GM21515 (cell line): Measurements from ENCODE around the gene AUH.

Source experiments
- ATAC-seq: cut with Tn5 transposase; IDR thresholded peaks from one replicate; pipeline ENCODE4 v1.9.1; 2021; ENCODE audit not compliant: unreplicated experiment

The AUH gene

GRCh38 chr9:91255327-91255726 is 106.4 kb downstream of the AUH start:
- no peak for ATAC-seq

GRCh38 chr9:91253488-91253887 is 108.2 kb downstream of the AUH start:
- ATAC-seq = no peak

DNA sequence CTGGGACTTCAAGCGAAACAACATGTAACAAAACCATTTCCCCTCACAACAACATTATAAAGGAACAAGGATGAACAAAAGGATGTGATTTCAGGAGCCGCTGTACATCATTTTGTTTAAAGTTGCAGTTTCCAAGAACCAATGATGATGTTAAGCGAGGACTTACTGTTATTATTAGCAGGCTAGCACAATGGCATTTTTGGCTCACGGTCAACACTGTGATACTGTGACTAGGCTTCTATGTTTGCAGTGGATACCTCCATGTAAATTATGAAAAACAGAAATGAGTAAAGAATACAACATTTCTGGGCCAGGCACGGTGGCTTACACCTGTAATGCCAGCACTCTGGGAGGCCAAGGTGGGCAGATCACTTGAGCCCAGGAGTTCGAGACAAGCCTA is 113.0 kb downstream of the AUH start:
- no peak for ATAC-seq

- ATAC-seq = no peak
These were observed 114.4 kb downstream of the AUH start for GRCh38 chr9:91247278-91247677.

DNA sequence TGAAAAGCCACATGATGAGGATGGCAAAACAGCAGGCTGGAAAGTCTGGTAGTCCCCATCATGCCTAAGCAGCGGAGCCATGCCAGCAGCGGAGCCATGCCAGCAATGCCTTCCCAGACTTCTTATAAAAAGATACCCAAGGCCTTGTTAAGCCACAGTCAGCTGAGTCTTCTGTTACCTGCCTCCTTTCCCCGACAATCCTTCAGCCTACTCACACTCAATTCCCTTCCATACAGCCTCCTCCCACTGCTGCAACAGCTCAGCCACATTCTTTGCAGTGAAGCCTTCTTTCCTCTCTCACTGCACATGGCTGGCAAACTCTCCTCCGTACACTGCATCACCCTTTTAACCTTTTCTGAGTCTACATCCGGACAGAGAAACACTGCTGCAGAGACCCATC is 114.9 kb downstream of the AUH start:
- no peak for ATAC-seq

- no peak for ATAC-seq
These were observed 116.0 kb downstream of the AUH start for GRCh38 chr9:91245431-91246313.

DNA sequence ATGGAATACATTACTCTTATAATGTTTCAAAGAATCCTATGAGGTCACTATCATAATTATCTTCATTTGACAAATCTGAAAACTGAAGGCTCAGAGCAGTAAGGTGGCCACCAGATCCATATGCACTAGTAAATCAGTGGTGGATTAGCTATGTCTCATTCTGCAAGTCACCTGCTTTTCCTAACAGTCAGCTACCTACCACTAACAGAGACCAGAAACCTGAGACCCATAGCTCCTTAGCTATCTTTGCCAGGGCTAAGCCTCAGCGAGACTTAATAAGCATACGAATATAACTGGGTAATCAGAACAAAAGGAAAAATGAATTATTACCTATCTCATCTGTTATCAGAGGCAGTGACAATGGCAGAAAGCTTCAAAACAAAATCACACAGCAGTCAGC is 118.7 kb downstream of the AUH start:
- no peak for ATAC-seq

- ATAC-seq = no peak
These were observed 119.8 kb downstream of the AUH start for GRCh38 chr9:91241909-91242308.

- no peak for ATAC-seq
These were observed 121.0 kb downstream of the AUH start for GRCh38 chr9:91240596-91241165.

- no peak for ATAC-seq
These were observed 122.2 kb downstream of the AUH start for GRCh38 chr9:91239367-91240111.

- ATAC-seq = no peak
These were observed 127.2 kb downstream of the AUH start for GRCh38 chr9:91234523-91234922.

- ATAC-seq = no peak
These were observed 130.1 kb downstream of the AUH start for GRCh38 chr9:91231619-91232018.

- no peak for ATAC-seq
These were observed 138.7 kb downstream of the AUH start for GRCh38 chr9:91223000-91223399.

DNA sequence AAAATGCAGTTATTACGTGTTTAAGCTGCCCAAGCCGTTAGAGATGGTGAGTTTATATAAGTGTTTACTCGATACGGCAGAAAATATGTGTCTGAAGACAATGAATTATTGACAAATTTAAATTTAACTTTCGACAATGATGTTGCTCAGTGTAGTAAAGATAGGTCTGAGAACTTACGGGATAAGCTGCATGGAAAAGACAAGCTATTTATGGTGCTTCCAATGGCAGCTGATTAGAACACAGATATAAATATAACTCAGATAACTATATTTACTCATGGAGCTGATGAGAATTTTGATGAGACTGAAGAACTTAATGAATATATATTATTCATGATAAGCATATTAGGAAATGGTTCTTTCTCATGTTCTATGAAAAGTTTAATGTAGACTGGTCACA is 139.3 kb downstream of the AUH start:
- no peak for ATAC-seq

GRCh38 chr9:91221332-91221731 is 140.4 kb downstream of the AUH start:
- no peak for ATAC-seq

DNA sequence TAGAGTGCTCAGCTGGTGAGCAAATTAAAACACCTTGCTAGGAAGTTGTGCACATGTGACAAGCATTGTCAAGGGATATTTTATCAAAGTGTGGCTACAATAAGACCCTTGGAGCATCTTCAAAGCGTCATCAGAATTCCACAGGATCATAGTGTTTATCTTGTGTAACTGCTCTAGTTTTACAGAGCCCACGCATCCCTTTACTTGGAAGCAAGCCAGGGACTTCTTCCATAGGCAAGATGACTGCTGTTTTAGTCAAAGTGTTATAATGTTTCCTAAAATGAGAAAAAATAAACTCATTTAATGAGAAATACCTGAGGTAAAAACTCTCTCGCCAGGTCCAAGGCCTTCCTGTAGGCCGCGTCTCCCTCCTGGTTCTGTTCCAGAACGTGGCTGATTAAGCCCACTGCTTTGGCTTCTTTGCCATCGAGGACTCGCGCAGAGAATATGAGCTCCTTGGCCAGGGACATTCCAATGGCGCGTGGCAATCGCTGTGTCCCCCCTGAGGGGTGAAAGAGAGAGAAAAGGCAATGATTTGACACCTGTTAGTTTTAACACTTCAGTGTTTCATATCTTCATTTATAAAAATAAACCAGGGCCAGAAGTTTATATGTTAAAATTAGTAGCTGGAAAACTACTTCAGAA is 141.1 kb downstream of the AUH start:
- ATAC-seq = no peak

DNA sequence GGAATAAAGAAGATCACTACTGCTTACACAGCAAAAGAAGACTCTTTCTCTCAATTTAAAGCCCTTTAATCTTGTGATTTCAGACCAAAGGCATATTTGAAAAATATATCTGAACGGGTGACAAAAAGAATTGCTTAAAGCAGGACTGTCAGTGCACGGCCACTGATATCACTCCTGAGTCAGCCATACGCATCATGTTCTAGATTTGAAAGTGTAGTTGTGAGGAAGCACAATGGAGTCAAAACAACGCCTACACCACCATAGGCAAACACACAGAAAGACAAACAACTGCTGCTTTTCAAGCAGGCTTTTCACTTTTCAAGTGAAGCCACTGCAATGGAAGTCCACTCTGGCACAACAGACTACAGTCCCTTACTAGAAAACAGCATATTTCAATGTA is 141.7 kb downstream of the AUH start:
- no peak for ATAC-seq

GRCh38 chr9:91219557-91219956 is 142.2 kb downstream of the AUH start:
- no peak for ATAC-seq

DNA sequence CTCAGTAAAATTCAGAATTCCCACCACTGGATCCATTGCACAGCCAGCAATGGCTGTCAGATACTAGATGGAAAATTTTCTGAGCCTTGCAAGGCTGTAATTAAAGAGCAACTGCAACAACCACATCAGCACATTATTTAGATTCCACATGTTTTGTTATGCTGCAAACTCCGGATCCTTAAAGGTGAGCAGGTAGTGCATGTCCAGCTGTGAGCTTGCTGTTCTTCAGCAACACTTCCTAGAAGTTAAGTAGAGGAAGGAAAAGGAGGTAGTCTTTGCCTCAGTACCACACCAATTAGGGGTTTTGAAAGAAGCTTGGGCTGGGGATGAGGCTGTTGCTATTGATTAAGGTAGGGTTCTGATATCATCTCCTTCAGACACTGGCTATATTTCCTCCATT is 144.3 kb downstream of the AUH start:
- no peak for ATAC-seq

GRCh38 chr9:91214867-91215266 is 146.9 kb downstream of the AUH start:
- no peak for ATAC-seq

DNA sequence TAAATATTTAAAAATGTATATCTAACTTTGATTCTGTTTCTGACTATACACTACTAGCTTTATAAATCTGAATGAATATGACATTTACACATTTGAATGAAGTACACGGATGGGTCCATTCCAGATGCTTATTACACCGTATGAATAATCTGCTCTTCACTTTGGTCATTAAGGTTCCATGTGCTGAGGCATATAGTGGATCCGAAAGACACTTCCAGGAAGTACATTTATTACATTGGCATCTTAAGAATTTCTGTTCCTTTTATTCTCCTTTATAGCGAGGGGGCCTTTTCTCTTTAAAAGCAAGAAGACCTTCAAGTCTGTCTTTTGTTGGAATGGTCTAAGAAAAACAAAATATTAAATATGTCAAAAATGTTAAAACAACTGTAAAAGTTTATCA is 147.6 kb downstream of the AUH start:
- no peak for ATAC-seq
